Muscle layer of colon (tissue), 2 donors: ENCODE results near the gene SPHK2.
A peak's percentile ranks its signal among the peaks of the same experiment; 100 is the strongest.
"Not testable (repeated sequence)": the region's sequence is repeated elsewhere in the genome, so short reads cannot be mapped to it uniquely, and the experiment has no call there.

Experiments used
- H3K27ac ChIP-seq: one replicate; pipeline ENCODE4 v1.7.0; 2013; ENCODE audit warnings: low read depth, mild to moderate bottlenecking, low read length, moderate library complexity
- H3K27me3 ChIP-seq, 2 donors: one replicate each; pipeline ENCODE4 v1.7.0; 2013; ENCODE audit warnings: low read length in 2 of 2, mild to moderate bottlenecking in 2 of 2; ENCODE audit not compliant: insufficient read depth in 2 of 2, control insufficient read depth in 1 of 2
- H3K36me3 ChIP-seq: one replicate; pipeline ENCODE4 v1.7.0; 2013; ENCODE audit warnings: mild to moderate bottlenecking, low read length; ENCODE audit not compliant: insufficient read depth
- H3K4me1 ChIP-seq: one replicate; pipeline ENCODE4 v1.7.0; 2013; ENCODE audit warnings: mild to moderate bottlenecking, low read length; ENCODE audit not compliant: insufficient read depth
- H3K4me3 ChIP-seq, 2 donors: one replicate each; pipeline ENCODE4 v1.7.0; 2013; ENCODE audit warnings: low read length in 2 of 2, low read depth in 1 of 2, mild to moderate bottlenecking in 1 of 2, moderate library complexity in 1 of 2
- H3K9ac ChIP-seq: one replicate; pipeline ENCODE4 v1.7.0; 2013; ENCODE audit warnings: low read length
- H3K9me3 ChIP-seq: one replicate; pipeline ENCODE4 v1.7.0; 2013; ENCODE audit warnings: mild to moderate bottlenecking, low read length
- donor health status: abdominal sarcoma.
- donor health status: Adenocarcinoma of cecum.

Gene SPHK2

GRCh38 chr19:48657828-48658227, 38.5 kb downstream of the SPHK2 start:
- H3K9ac ChIP-seq, H3K27me3 ChIP-seq, H3K4me3 ChIP-seq, H3K4me1 ChIP-seq, H3K36me3 ChIP-seq, H3K27ac ChIP-seq, H3K9me3 ChIP-seq: not testable (repeated sequence)

- H3K4me3 ChIP-seq = no peak overlapping the region
- H3K9me3 ChIP-seq = no peaks in the 10 kb centered on the region
- H3K27me3 ChIP-seq = peaks cover 0 to 4% of the 10 kb centered on the region in 2 donors
- no peak overlapping the region for H3K9ac ChIP-seq
- H3K36me3 ChIP-seq = no peaks in the 10 kb centered on the region
- H3K4me1 ChIP-seq = no peaks in the 10 kb centered on the region
- H3K27ac ChIP-seq = no peak overlapping the region
Measured at GRCh38 chr19:48658483-48658882, 39.2 kb downstream of the SPHK2 start.

DNA sequence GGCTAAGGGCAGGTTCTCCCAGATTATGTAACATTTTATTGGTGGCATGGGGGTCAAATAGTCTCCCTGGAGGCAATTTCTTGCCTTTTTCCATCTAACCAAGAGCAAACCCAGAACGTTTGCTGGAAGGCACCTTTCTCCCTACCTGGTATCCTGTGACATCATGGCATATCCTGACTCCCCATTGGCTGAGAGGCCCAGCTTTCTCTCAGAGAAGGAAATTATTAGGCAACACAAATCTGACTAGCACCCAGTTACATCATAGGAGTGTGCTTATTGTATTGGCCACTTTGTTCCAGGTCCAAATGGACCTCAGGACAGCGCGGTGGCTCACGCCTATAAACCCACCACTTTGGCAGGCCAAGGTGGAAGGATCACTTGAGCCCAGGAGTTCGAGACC, 40.5 kb downstream of the SPHK2 start:
- no peaks in the 10 kb centered on the region for H3K36me3 ChIP-seq
- H3K9ac ChIP-seq = no peak overlapping the region
- H3K9me3 ChIP-seq = no peaks in the 10 kb centered on the region
- H3K27ac ChIP-seq = no peak overlapping the region
- no peaks in the 10 kb centered on the region for H3K4me1 ChIP-seq
- no peaks in the 10 kb centered on the region for H3K27me3 ChIP-seq
- no peak overlapping the region for H3K4me3 ChIP-seq

DNA sequence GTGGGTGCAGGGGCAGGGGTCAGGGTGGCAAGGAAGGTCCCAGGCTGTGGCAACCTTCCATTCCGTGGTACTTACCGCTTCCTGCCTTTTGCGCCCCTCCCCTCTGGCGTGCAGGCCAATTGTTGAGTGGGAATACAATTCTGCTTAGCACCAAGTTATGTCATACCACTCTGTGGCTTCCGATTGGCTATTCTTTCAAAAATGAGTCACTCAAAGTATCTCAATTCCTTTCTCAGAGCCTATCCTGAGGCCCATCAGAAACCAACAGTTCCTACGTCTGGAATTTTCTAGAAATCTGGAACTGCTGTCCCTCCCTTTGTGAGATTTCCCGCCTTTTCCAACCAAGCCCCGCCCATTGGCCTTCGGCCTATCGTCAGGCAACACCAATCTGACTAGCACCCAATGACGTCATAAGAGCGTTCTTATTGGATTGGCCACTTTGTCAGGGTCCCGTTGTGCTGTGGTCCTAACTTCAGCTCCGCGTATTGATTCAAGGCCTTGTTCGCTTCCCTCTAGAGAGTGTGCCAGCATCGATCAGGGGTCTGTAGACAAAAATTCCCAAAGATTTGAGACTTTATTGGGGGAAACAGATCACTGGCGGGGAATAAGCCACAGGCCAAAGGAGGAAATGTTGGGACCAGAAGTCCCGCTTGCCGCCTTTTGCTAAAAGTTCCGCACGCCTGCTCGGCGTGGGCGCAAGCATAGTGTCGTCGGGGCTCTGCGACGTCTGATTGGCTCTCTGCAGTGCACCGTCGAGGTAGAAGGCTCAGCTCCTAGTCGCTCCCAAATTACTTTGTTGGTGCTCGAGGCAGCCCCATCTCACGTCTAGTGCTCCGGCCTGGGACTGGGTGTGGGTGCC, 41.8 kb downstream of the SPHK2 start:
- Histone ChIP-seq H3K27ac (peak overlapping the region; percentile 25), H3K9me3 (no peaks in the 10 kb centered on the region), H3K27me3 (no peaks in the 10 kb centered on the region), H3K36me3 (no peaks in the 10 kb centered on the region), H3K9ac (no peak overlapping the region), H3K4me1 (no peaks in the 10 kb centered on the region), H3K4me3 (peak overlapping the region in 1 of 2 donors; percentile 32)

GRCh38 chr19:48661711-48662090, 42.4 kb downstream of the SPHK2 start:
- Histone ChIP-seq H3K4me1 (no peaks in the 10 kb centered on the region), H3K27me3 (no peaks in the 10 kb centered on the region), H3K27ac (no peak overlapping the region), H3K9me3 (no peaks in the 10 kb centered on the region), H3K36me3 (no peaks in the 10 kb centered on the region), H3K9ac (no peak overlapping the region), H3K4me3 (no peak overlapping the region)

DNA sequence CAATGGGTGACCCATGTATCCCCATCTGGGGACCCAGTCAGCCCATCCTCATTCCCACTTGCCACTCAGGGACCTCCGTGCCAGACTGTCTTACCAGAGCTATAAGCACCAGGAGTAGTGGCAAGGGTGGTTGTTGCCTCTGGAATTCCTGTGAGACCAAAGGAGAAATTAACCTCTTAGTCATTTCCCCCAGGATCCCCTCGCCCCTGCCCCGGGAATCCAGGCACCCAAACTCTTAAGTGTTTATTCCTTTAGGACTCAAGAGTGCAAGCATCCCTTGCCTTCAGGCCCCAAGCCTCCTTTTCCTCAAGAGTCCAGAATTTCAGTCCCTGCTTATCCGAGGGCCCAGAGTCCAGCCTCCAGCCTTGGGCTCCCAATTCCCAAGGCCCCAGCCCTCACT, 44.4 kb downstream of the SPHK2 start:
- H3K9me3 ChIP-seq = no peaks in the 10 kb centered on the region
- H3K27me3 ChIP-seq = no peaks in the 10 kb centered on the region
- no peak overlapping the region for H3K27ac ChIP-seq
- no peaks in the 10 kb centered on the region for H3K36me3 ChIP-seq
- no peak overlapping the region for H3K4me3 ChIP-seq
- H3K4me1 ChIP-seq = no peaks in the 10 kb centered on the region
- no peak overlapping the region for H3K9ac ChIP-seq

- Histone ChIP-seq H3K9ac (no peak overlapping the region), H3K4me1 (no peaks in the 10 kb centered on the region), H3K9me3 (no peaks in the 10 kb centered on the region)
Measured at GRCh38 chr19:48664476-48664875, 45.2 kb downstream of the SPHK2 start.

GRCh38 chr19:48665786-48666185, 46.5 kb downstream of the SPHK2 start:
- H3K27ac ChIP-seq = no peak overlapping the region
- H3K4me3 ChIP-seq = no peak overlapping the region
- H3K9ac ChIP-seq = no peak overlapping the region
- H3K36me3 ChIP-seq = no peaks in the 10 kb centered on the region
- H3K27me3 ChIP-seq = no peaks in the 10 kb centered on the region
- no peaks in the 10 kb centered on the region for H3K4me1 ChIP-seq
- H3K9me3 ChIP-seq = no peaks in the 10 kb centered on the region

More at GRCh38 chr19:48664476-48664875, 45.2 kb downstream of the SPHK2 start:
- Histone ChIP-seq H3K27me3 (no peaks in the 10 kb centered on the region), H3K36me3 (no peaks in the 10 kb centered on the region), H3K27ac (no peak overlapping the region), H3K4me3 (no peak overlapping the region)

DNA sequence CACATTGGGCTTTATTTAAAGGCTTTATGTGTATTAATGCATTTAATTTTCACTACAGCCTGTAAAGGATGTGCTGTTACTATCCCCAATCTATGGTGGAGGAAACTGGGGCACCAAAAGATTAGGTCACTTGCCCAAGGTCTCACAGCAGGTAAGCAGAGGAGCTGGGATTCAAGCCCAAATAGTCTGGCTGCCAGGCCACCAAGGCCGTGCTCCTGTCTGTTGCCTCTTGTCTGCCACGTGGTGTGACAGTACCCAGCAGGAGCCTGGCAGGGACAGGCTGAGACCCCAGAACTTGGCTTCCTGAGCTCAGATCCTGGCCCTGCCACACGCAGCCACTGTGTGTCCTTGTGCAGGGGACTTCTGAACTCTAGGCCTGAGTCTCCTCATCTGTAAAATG, 49.0 kb downstream of the SPHK2 start:
- Histone ChIP-seq H3K27me3 (no peaks in the 10 kb centered on the region), H3K4me3 (no peak overlapping the region), H3K36me3 (no peaks in the 10 kb centered on the region)

GRCh38 chr19:48668761-48669160, 49.5 kb downstream of the SPHK2 start:
- no peaks in the 10 kb centered on the region for H3K36me3 ChIP-seq
- H3K4me1 ChIP-seq = no peaks in the 10 kb centered on the region
- H3K4me3 ChIP-seq = no peak overlapping the region
- H3K9me3 ChIP-seq = no peaks in the 10 kb centered on the region
- H3K27me3 ChIP-seq = no peaks in the 10 kb centered on the region
- H3K27ac ChIP-seq = no peak overlapping the region
- H3K9ac ChIP-seq = no peak overlapping the region

More for the DNA sequence above, 49.0 kb downstream of the SPHK2 start:
- Histone ChIP-seq H3K9me3 (no peaks in the 10 kb centered on the region), H3K27ac (no peak overlapping the region), H3K9ac (no peak overlapping the region), H3K4me1 (no peaks in the 10 kb centered on the region)

DNA sequence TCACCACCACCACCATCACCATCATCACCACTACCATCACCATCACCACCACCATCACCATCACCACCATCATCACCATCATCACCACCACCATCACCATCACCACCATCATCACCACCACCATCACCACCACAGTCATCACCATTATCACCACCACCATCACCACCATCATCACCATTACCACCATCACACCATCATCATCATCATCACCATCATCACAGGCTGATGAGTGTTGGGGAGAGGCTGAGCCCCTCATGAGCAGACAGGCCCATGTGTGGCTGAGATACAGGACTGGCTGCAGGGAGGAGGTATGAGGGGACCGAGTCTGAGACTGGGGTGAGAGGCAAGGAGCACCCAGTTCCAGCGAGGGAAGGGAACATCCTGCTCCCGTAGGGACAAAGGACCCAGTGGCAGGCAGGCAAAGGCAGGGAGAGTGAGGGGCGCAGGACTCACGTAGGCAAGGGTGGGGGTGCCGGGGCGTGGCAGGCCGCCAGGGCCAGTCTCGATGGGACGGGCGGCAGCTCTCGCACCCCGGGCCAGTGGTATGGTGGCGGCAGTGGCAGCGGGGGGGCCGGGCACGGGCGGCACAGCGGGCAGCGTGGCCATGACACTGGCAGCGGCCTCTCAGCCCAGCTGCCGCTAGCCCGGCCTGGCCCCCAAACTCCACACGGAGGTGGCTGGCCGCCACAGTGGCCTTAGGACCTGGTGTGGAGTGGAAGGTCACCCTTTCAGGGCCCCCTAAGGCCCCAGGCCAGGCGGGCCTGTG, 50.8 kb downstream of the SPHK2 start:
- Histone ChIP-seq H3K9ac (no peak overlapping the region), H3K27me3 (no peaks in the 10 kb centered on the region), H3K36me3 (no peaks in the 10 kb centered on the region), H3K27ac (no peak overlapping the region), H3K9me3 (no peaks in the 10 kb centered on the region), H3K4me3 (no peak overlapping the region), H3K4me1 (peaks cover 3% of the 10 kb centered on the region)
